Activated CD8-positive, alpha-beta memory T cell treated with anti-CD3 and anti-CD28 coated beads for 36 hours (primary cell): ENCODE results near the gene GATA2. TPM values are rescaled to one million over a fixed set of nuclear protein-coding genes. Genes with fewer than 3 reads are reported as not detected.

Experiments
- CTCF ChIA-PET: fragments of 350-600 bp; sonication (Branson Sonifier 250); formaldehyde crosslinking; loops from one replicate; lab custom pipeline; 2021; ENCODE audit warnings: antibody characterized with exemption; lab: Charles Lee
- POLR2A ChIA-PET: fragments of 350-600 bp; sonication (Branson Sonifier 250); formaldehyde crosslinking; loops from one replicate; lab custom pipeline; 2021; ENCODE audit warnings: antibody characterized with exemption; lab: Charles Lee
- total RNA-seq, 2 experiments: library from RNA; stranded (reverse); gene quantifications; one replicate each; pipeline ENCODE4 v1.2.3, GENCODE V29; 2021

The GATA2 gene
- total RNA-seq, 2 experiments from 2014 or later = 0.08 to 0.13 TPM

GRCh38 chr3:128466840-128467541 lies 26.0 kb downstream of the GATA2 start, which contains the start of gene DNAJB8:
TSS of gene DNAJB8 (minus strand) at chr3:128466890. CDS start at chr3:128463245, 3,645 bp downstream.
- CTCF ChIA-PET = no interaction called here
- POLR2A ChIA-PET = no interaction called here

GRCh38 chr3:128464702-128465101 lies 28.3 kb downstream of the GATA2 start:
- POLR2A ChIA-PET = no interaction called here
- CTCF ChIA-PET = no interaction called here

GRCh38 chr3:128464188-128464587 lies 28.8 kb downstream of the GATA2 start:
- POLR2A ChIA-PET = no interaction called here
- CTCF ChIA-PET = no interaction called here

GRCh38 chr3:128463771-128464170 lies 29.2 kb downstream of the GATA2 start:
- ChIA-PET POLR2A (no interaction called here), CTCF (no interaction called here)

GRCh38 chr3:128463354-128463753 lies 29.6 kb downstream of the GATA2 start:
- CTCF ChIA-PET = interaction anchor here (0.6 kb wide), 1 partner anchor 11 kb away, joined by 3 read pairs; no protein-coding TSS in a partner anchor

GRCh38 chr3:128462931-128463330 lies 30.1 kb downstream of the GATA2 start:
- ChIA-PET POLR2A (no interaction called here), CTCF (interaction anchor here (0.6 kb wide), 1 partner anchor 11 kb away, joined by 3 read pairs; no protein-coding TSS in a partner anchor)

More at GRCh38 chr3:128463354-128463753, 29.6 kb downstream of the GATA2 start:
- POLR2A ChIA-PET = no interaction called here

- ChIA-PET CTCF (interaction anchor here (0.6 kb wide), 1 partner anchor 11 kb away, joined by 3 read pairs; no protein-coding TSS in a partner anchor), POLR2A (no interaction called here)
Measured at GRCh38 chr3:128462341-128462910, 30.6 kb downstream of the GATA2 start.

GRCh38 chr3:128461731-128462130 lies 31.3 kb downstream of the GATA2 start:
- ChIA-PET POLR2A (no interaction called here), CTCF (no interaction called here)

GRCh38 chr3:128459461-128459820 lies 33.6 kb downstream of the GATA2 start:
- POLR2A ChIA-PET = no interaction called here
- CTCF ChIA-PET = no interaction called here

- ChIA-PET POLR2A (no interaction called here), CTCF (no interaction called here)
Measured at GRCh38 chr3:128458746-128459460, 34.1 kb downstream of the GATA2 start.

- POLR2A ChIA-PET = no interaction called here
- CTCF ChIA-PET = no interaction called here
Measured at GRCh38 chr3:128457937-128458336, 35.1 kb downstream of the GATA2 start.

GRCh38 chr3:128456776-128457715 lies 36.0 kb downstream of the GATA2 start:
- ChIA-PET POLR2A (no interaction called here), CTCF (no interaction called here)

GRCh38 chr3:128455786-128456748 lies 36.9 kb downstream of the GATA2 start:
- ChIA-PET POLR2A (no interaction called here), CTCF (interaction anchor here (0.6 kb wide), 1 partner anchor 589 kb away, joined by 3 read pairs; no protein-coding TSS in a partner anchor)

- CTCF ChIA-PET = interaction anchor here (0.6 kb wide), 1 partner anchor 590 kb away, joined by 3 read pairs; no protein-coding TSS in a partner anchor
- POLR2A ChIA-PET = no interaction called here
Measured at GRCh38 chr3:128455116-128455515, 37.9 kb downstream of the GATA2 start.

GRCh38 chr3:128454310-128454618 lies 38.7 kb downstream of the GATA2 start:
- ChIA-PET POLR2A (no interaction called here), CTCF (no interaction called here)

GRCh38 chr3:128453501-128454309 lies 39.3 kb downstream of the GATA2 start:
- CTCF ChIA-PET = no interaction called here

GRCh38 chr3:128452678-128453275 lies 40.2 kb downstream of the GATA2 start:
- ChIA-PET POLR2A (no interaction called here), CTCF (no interaction called here)

More at GRCh38 chr3:128453501-128454309, 39.3 kb downstream of the GATA2 start:
- POLR2A ChIA-PET = no interaction called here
